DMS 273 (cell line): ENCODE data around the gene PKNOX2.

Experiments
- DNase-seq: peaks from one replicate; lab custom pipeline; 2025; ENCODE audit not compliant: unreplicated experiment; lab: John Stamatoyannopoulos, UW

PKNOX2 gene

DNA sequence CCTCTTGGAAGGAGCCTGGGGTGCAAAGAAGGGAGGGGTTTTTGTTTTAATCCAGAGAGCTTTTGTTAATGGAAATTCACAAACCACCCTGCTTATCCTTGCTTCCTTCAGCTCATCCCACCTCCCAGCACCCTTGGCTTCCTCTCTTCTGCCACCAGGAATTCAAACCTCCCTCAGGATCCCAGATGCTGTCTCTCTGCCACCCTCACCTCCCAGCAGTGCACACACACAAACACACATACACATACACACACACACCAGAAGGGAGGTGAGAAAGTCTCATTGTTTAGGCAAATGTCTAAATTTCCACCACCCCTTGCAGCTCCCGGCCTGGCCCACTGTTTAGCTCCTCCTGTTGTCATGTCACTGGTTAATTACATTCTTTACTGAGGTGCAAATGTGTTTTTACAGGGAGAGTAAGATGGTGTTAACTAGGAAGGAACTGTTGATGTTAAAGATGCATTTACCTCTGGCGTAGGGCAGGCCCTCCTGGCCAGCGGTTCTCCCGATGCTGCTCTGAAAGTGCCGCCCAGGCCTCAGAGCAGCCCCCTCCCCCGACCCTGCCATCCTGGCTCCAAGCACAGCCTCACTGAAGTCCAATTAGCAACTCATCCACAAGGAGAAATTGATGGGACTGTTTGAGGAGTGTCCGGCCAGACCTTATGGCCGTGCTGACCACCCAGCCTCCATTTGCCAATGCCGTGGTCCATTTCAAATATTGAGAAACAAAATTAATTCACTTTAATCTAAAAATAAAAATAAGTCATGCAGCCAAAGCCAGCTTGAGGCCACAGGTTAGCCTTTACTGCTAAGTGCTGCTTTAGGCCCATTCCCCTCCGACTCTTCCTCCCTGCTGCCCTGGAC lies 166.1 kb downstream of the PKNOX2 start:
- no peak for DNase-seq

DNA sequence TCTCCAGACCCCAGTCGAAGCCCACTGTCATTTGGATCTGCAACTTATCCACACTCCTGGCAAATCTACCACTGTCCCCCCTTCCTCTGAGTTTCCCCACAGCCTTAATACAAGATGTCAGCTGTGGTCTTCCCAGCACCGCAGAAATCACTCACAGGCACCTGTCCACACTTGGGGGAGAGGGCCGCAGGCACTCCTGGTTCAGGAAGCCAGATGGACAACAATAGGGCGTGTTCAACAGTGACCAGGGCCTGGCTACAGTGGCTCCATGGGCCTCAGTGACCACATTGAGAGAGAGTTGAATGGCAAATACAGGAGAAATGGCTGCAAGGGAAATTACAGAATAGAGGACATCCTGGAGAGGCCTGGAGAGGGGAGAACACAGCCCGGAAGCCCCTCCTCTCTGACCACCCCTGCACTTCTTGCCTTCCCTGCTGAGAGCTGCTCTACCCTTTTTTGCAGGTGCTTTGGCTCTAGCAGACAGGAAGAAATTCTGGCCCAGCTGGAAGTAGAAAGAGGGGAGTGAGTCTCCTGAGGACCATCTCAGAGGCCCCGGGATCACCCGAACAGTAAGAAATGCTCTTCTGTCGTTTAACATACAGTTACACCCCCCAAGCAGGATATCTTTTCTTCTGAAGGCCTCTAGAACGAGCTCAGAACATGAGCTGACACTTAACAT lies 166.9 kb downstream of the PKNOX2 start:
- DNase-seq = no peak

DNA sequence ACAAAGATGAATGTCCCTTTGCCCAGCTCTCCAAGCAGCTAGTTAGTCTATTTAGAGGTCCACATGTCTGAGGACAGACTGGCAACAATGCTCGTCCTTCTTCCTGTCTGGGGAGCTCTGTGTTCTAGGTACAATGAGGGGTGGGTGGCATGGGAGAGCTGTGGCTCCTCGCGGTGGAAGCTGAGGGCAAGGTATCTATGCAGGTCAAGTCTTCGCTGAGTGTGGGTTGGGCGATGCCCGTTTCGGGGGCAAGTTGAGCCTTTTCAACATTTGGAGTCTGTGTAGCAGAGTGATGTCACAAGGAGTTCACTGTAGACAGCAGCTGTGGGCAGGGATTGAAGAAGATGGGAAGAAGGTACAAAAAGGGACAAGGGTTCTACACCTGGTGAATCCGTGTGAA lies 168.3 kb downstream of the PKNOX2 start:
- DNase-seq = no peak

DNA sequence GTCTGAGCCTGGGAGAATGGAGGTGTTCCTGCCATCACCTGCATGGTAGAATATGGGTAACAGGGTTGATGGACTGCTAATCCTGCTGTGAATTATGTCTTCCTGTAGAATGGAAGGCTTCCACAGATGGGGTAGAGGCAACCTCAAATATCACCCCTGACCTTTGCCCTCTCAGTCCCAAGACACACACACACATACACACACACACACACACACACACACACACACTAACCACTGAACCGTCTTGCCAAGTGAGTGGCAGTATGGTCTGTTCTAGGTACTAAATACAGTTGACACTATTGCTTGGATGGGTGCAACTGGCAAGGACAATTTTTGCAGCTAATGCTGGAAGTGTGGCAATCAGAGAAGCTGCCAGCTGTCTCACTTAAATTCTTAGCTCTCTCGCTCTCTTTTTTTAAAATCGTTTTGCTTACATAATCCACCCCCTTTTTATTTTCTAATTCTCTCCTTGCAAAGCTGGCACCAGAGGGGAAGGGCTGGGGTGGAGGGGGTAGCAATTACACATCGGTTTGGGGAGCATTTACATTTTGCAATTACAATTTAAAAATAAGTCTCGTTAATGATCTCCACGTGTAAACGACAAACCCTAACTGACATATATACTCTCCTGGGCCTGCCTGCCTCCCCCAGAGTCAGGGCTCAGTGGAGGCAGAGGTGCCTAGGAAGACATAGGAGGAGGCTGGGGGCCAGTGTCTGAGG lies 169.0 kb downstream of the PKNOX2 start:
- DNase-seq = no peak

DNA sequence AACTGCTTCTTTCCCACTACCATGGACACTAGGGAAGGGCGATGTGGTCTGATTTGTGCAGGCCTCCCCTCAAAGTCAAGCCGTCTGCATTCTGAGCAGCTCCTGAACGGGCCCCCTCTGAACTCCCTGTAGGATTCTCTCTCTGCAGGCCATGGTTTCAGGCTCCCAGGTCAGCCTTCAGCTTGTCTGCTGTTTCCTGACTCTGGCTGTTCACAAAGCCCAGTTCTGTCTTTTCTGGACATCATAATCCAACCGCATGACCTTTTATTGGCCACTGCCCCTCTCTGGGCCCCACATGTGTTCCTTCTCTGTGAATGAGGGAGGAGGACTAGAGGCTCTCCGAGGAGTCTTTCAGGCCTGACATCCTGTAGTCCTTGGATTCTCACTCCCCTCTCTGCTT lies 170.6 kb downstream of the PKNOX2 start:
- DNase-seq = no peak

DNA sequence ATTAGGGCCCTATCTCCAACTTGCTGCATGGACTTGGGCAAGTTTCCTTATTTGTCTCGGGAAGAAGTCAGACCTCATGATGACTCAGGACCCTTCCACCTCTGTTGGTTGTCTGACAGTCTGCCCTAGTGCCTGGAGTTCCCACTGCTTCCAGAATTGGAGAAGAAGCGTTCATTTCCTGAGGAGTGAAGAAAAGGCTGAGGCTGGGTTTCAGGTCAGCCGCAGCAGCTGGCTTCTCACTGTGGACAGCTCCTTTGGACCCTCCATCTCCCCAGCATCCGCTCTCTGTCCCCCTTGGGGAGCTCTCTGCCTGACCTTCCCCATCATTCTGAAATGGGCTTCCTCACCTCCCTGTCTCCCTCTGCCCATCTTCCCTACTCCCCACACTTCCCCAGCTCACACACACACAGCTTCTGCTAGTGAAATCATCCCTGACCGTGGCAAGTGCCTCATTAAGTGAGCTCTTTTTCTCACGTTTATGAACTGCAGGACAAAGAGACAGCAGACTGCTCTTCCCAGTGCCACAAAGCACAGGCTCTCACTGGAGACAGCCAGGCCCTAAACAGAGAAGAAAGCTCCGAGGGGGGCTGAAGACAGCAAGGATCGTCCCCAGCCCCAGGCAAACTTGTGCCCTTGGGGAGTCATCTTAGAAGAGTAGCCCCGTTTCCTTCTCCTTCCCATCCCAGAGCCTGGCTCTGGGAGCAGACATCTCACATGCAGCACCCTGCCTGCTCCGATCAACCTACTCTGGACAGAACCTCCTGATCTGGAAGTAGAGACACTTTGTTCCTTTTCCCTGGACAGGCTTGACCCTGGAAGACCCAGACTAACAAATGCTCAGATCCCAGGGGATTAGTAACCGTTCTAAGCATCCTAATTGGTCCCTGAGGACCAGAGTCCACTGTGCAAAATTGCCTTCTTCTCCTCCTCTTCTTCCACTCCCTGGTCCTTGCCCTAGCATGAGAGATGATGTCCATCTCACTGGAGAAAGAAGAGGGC lies 173.6 kb downstream of the PKNOX2 start:
- DNase-seq = no peak

DNA sequence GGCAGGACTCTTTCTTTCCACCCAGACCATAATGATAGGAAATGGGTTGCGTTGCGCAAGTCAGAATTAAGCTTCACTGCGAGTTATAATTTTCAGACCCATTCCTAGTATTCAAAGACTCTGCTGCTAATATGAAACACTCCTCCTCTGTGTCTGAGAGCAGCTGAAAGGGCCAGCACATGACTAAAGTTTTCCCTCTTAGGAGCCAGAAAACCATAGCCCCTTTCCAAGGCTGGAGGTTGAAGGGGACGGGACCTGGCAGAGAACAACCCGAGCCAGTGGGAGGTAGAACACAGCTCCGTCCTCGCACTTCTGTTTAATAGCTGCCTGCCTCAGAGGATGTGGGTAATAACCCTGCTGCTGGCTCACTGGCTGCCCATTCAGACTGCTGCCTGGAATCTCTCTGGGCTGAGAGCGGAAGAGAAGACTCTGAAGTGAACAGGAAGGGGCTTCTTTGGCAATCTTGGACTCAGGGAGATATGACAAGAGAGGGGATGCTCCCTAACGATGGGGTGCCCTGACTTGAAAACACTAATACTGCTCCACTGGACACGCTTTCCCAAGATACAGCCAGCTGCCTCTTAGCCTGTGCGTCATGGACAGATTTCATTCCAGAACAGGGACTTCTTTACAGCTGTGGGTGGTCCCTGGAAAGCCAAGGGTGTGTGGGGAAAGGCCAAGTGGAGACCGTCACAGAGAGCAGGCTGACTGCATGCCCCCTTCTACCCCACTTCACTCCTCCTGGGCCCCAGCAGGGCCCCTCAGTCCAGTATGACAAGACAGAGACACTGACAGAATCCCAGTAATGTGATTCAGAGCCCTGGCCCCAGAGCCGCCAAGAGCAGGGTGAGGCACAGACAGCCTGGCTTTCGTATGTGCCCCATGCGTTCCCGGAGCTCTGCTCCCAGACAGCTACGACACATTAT lies 174.6 kb downstream of the PKNOX2 start:
- no peak for DNase-seq

DNA sequence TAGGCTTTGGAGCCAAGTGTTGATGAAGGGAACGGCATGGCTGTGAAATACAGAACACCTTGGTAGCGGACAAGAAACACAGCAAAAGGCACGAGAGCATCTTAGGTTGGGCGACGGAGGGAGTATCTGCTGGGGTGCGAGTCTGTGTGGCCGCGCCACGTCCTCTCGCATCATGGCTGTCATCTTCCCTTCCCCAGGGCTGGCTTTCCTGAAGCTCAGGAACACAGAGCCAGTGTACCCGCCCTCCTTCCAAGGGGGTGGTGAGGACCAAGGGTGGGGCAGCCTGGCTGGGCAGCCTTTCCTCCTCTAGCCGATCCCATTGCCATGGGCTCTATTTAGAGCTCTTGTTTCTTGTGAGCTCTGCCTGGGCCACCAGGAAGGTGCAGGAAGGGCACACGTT lies 177.1 kb downstream of the PKNOX2 start:
- DNase-seq = no peak

DNA sequence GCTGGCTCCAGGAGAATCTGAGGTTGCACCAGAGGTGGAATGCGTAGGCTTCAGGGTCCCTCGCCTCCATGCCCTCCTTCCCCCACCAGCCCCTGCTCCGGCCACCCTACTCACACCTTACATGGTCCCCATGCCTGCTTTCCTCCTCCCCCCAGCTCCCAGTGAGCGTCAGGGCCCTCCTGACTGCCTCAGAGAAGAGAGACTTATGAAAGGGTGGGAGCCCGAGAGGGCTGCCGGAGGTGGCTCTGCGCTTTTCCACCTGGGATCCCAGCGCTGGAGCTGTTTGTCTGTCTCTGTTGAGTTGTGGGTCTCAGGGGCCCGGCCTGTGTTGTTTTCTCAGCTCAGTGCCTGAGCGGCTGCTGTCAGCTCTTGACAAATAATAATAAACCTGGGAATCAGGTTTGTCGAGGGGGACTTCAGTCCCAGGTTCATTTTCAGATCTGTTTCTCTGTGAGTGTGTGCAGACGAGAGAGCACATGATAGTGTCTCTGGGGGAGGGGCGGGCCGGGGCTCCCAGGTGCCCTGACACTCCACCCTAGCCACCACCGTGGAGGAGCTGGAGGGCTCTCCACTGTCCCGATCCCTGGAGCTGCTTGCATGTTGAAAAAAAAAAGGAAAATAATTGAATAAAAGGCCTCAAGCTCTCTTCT lies 177.9 kb downstream of the PKNOX2 start:
- no peak for DNase-seq

DNA sequence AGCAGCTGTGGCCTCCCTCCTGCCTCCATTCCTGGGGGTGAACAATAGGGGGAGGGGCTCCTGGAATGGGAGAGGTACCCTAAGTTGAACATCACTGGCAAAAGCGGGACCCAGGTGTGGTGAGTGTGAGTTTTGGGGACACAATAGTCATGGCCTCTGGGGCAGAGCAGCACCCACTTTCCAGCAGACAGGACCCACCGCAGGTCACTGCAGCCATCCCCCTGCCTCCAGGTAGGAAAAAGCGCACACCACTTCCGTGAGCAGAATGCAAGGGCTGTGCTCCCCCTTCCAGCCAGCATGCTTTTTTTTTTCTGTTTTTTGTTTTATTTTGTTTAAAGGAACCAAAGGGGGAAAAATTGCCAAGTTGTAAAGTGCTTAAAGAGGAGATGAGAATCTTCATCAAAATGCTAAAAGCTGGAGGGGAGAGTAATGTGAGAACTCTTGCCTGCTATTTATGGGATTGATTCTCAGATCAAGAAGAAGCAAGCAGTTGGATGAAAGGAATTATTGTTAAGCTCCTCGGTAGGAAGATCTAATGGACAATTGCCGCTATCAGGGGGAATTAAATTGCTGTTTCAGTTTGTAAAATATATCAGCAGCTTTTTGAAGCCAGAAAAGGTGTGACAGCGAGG lies 178.7 kb downstream of the PKNOX2 start:
- DNase-seq = no peak

DNA sequence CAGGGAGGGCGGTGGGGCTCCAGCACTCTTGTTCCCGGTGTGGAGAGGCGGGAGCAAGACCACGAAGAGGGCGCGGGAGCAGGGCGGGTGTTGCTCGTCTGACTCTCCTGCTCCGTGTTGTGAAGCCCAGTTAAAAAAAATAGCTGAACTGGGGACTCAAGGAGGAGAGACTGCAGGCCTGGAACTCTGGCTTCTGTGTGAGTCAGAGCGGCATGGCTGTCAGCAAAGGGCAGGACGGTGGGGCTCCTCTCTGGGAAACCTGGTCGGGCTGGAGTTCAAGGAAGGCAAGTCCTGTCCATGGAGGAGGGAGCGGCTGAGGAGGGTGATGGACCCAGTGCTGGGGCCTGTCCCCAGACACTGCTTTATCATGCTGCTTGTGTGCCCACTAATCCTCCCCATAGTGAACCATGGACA lies 179.2 kb downstream of the PKNOX2 start:
- DNase-seq = no peak

DNA sequence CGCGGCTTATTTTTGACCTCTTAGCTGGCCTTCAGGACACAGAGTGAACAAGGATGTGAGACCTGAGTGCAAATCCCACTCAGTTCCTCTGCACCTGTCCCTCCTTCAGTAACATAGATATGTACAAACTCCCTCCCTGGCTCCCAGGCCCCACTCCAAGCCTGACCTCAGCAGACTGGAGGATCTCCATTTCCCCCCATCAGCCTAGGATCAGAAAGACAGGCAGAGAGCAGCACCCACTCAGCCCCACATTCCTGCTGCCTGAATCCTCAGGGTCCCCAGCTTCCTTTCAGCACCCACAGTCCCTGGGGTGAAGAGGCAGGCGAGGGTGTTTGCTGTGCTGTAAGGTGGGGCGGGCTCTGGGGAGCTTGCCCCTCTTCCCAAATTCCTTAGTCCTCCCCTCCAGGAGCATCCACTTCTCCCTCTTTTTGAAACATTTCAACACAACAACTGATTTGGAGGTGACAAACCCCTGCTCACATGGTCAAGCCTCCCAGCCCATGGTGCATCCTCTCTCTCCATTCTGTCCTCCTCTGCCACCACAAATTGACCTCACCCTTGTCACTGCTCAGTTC lies 180.4 kb downstream of the PKNOX2 start:
- DNase-seq = no peak

DNA sequence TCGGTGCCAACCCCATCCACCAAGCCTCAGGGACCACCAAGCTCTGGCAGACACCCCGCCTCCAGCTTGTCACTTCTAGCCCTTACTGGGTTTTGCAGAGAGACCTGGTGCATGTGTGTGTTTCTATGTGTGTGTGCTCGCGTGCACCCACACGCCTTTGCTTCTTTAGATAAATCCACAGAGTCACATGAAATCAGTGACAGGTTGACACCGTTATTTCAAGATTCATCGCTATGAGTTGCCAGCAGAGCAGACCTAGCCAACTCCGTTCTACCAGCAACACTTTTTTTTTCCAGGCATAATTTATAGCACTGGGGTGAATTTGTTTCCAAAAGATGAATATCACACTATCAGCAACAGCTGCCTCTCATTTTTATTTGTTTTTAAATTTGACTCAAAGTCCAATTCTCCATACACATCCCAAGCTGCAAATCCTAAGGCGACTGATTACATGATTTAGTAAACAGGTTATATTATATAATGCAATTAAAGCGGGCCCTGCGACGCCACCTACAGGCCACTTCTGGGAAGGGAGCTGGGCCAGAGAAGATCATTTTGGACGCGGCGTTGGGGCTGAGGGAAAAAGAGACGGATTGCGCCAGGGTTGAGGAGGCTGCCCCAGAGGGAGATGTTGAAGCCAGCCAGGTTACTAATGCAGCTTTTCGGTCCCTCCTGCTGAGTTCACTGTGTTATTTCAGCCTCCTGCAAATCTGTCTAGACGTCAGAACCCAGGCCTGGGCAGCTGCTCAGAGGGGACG lies 181.0 kb downstream of the PKNOX2 start:
- DNase-seq = peak; percentile 77

DNA sequence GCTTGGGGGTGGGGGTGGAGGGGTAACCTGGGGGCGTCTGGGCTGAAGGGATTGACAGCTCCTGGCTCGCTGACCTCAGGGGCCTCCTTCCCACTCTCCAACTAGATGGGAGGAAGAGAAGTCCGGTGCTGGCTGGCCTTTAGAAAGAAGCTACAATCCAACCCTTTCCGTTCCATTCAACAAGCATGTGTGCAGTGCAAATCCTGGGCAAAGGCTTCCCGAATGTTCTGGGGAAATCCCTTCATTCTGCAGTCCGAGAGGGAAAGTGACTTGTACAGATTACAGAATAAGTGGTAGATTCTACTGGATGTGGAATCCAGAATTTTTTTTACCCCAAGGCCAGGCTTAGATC lies 181.6 kb downstream of the PKNOX2 start:
- no peak for DNase-seq

DNA sequence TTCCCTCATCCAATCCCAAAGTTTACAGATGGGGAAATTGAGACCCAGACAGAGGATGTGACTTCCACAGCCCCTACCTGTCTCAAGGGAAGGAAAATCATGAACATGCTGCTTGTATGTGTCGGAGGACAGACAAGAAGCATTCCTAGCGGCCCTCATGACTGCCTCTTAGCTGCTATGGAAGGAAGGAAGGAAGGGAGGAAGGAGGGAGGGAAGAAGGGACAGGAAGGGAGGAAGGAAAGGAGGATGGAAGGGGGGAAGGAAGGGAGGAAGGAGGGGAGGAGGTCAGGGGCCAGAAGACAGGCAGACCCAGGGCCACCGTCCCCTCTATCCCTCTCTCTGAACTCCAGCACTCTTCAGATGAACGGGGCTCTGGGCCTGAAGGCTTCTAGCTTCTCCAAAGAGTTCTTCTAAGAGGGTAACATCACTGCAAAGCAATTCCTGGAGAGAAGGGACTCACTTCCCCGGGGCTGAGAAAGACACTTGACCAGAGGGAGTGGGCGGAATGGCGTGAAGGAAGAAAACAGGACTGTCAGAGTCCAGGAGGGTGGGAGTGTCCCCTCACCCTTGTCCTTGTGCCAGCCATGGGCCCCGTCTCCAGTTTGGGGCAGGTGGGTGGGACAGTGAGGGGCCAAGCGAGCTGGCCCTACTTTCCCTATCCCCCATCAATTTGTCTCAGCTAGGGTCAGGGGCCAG lies 182.2 kb downstream of the PKNOX2 start:
- DNase-seq = no peak

DNA sequence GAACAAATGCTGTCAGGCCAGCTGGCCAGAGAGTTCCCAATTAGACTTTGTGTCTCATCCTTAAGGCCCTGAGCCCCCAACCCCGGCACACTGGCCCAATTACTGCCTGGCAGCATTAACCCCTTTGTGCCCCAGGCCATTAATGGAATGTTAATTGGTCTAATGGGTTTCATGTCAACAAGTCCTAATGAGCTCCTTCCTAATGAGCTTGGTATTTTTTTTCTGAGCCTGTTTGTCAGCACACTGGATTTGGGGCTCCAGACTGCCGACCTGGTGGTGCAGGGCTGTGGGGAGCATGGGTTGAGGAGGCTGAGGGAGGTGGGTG lies 182.7 kb downstream of the PKNOX2 start:
- no peak for DNase-seq

DNA sequence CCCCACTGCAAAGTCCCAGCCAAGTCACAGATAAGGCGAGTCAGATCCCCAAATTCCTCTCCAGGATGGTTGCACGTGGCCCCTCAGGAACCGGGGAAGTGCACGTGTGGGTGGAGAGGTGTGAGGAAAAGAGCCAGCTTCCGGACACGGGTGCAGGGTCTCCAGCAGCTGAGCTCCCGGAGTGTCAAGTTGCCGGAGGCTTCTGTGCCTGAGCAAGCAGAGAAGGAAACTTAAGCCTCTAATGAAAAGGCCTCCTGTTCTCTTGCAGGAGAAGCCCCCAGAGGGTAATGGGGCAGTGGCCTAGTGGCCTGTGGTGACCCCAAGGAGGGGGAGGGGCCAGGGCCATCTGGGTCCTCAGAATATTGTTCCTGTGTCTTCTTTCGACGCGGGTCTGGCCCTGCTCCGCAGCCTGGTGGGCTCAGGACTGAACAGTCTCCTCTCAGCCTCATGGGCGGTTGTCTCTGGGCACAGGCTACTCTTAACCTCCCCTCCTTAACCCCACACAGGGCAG lies 183.6 kb downstream of the PKNOX2 start:
- DNase-seq = no peak
